IMR-90 (cell line): Measurements from ENCODE around the gene CASP9. TPM values are rescaled to one million over a fixed set of nuclear protein-coding genes. Genes with fewer than 3 reads are reported as not detected.

ENCODE experiments used
- ATAC-seq: fragments of 200-7000 bp; cut with Tn5 transposase; 2 replicates; pipeline ENCODE4 v1.9.1; 2020; ENCODE audit warnings: low read depth, mild to moderate bottlenecking, moderate library complexity
- BruUV-seq: library from RNA; stranded (reverse); fragments of 400-500 nt; replicated peaks from 2 replicates; lab custom pipeline; 2021; lab: Mats Ljungman, UMichigan
- CTCF ChIA-PET: fragments of 300-600 bp; formaldehyde crosslinking; extraction: SDS; loops from one replicate; lab custom pipeline; 2021; ENCODE audit warnings: antibody characterized with exemption; lab: Yijun Ruan, JAX
- POLR2A ChIA-PET: fragments of 300-600 bp; sonication (Branson Sonifier 250); formaldehyde crosslinking; loops from one replicate; lab custom pipeline; 2022; ENCODE audit warnings: antibody characterized with exemption; ENCODE audit not compliant: unreplicated experiment; lab: Charles Lee
- DNase-seq: peaks from one replicate; pipeline ENCODE4 v3.0.0; 2013
- H2AFZ ChIP-seq: replicated peaks from 2 replicates; pipeline ENCODE3; 2013; ENCODE audit warnings: low read length, mild to moderate bottlenecking; ENCODE audit not compliant: poor library complexity
- H2AK5ac ChIP-seq: 2 replicates; pipeline ENCODE4 v1.6.1; 2013; ENCODE audit warnings: low read depth, low read length, inconsistent platforms
- H2AK9ac ChIP-seq: replicated peaks from 2 replicates; pipeline ENCODE3; 2013; ENCODE audit warnings: mild to moderate bottlenecking, low read depth, low read length, moderate library complexity; ENCODE audit not compliant: poor library complexity
- H2BK120ac ChIP-seq: 2 replicates; pipeline ENCODE4 v1.6.1; 2013; ENCODE audit warnings: low read depth, low read length, inconsistent platforms
- H2BK15ac ChIP-seq: 3 replicates; pipeline ENCODE4 v1.6.1; 2013; ENCODE audit warnings: low read depth, low read length, inconsistent platforms
- H2BK20ac ChIP-seq: 2 replicates; pipeline ENCODE4 v1.6.1; 2013; ENCODE audit warnings: low read depth, mild to moderate bottlenecking, inconsistent platforms, low read length, moderate library complexity
- H2BK5ac ChIP-seq: 2 replicates; pipeline ENCODE4 v1.6.1; 2013; ENCODE audit warnings: mild to moderate bottlenecking, low read depth, low read length, inconsistent platforms; ENCODE audit not compliant: poor library complexity, severe bottlenecking
- H3K14ac ChIP-seq: replicated peaks from 2 replicates; pipeline ENCODE4 v1.6.1; 2013; ENCODE audit warnings: low read depth, low read length, inconsistent platforms
- H3K18ac ChIP-seq: 2 replicates; pipeline ENCODE4 v1.6.1; 2013; ENCODE audit warnings: low read depth, low read length, control low read depth
- H3K23ac ChIP-seq: 2 replicates; pipeline ENCODE4 v1.6.1; 2013; ENCODE audit warnings: low read depth, low read length, inconsistent platforms
- H3K27ac ChIP-seq: 2 replicates; pipeline ENCODE4 v1.5.1; 2013; ENCODE audit warnings: mild to moderate bottlenecking, control low read depth, low read length; ENCODE audit not compliant: insufficient read depth
- H3K27me3 ChIP-seq: 2 replicates; pipeline ENCODE4 v1.6.1; 2013; ENCODE audit warnings: low read length; ENCODE audit not compliant: control insufficient read depth, insufficient read depth
- H3K36me3 ChIP-seq: 2 replicates; pipeline ENCODE4 v1.6.1; 2013; ENCODE audit warnings: low read length, mixed read lengths; ENCODE audit not compliant: control insufficient read depth, insufficient read depth
- H3K4ac ChIP-seq: 2 replicates; pipeline ENCODE4 v1.6.1; 2013; ENCODE audit warnings: low read depth, low read length, inconsistent platforms
- H3K4me1 ChIP-seq: 2 replicates; pipeline ENCODE4 v1.6.1; 2013; ENCODE audit warnings: low read length, mixed read lengths; ENCODE audit not compliant: control insufficient read depth, insufficient read depth
- H3K4me2 ChIP-seq: 2 replicates; pipeline ENCODE4 v1.6.1; 2013; ENCODE audit warnings: low read depth, mild to moderate bottlenecking, control low read depth, low read length, moderate library complexity
- H3K4me3 ChIP-seq: 2 replicates; pipeline ENCODE4 v1.5.1; 2013; ENCODE audit warnings: low read depth, mild to moderate bottlenecking, control low read depth, low read length, moderate library complexity; ENCODE audit not compliant: insufficient read depth
- H3K56ac ChIP-seq: 2 replicates; pipeline ENCODE4 v1.6.1; 2013; ENCODE audit warnings: low read length, inconsistent platforms; ENCODE audit not compliant: insufficient read depth; ENCODE audit errors: extremely low read depth
- H3K79me1 ChIP-seq, 2 experiments: 2 replicates each; pipeline ENCODE4 v1.6.1; 2013; ENCODE audit warnings: low read length in 2 of 2, inconsistent platforms in 1 of 2, low read depth in 1 of 2
- H3K9ac ChIP-seq: 2 replicates; pipeline ENCODE4 v1.6.1; 2013; ENCODE audit warnings: low read depth, low read length, control low read depth
- H3K9me1 ChIP-seq: 2 replicates; pipeline ENCODE4 v1.6.1; 2013; ENCODE audit warnings: low read length, inconsistent platforms; ENCODE audit not compliant: insufficient read depth
- H3K9me3 ChIP-seq: 2 replicates; pipeline ENCODE4 v1.6.1; 2013; ENCODE audit warnings: low read length; ENCODE audit not compliant: control insufficient read depth, insufficient read depth
- H4K20me1 ChIP-seq: 2 replicates; pipeline ENCODE4 v1.6.1; 2013; ENCODE audit warnings: low read length, inconsistent platforms; ENCODE audit not compliant: insufficient read depth
- H4K5ac ChIP-seq: 2 replicates; pipeline ENCODE4 v1.6.1; 2013; ENCODE audit warnings: mild to moderate bottlenecking, low read depth, low read length, control low read depth
- H4K8ac ChIP-seq, 2 experiments: 2 replicates each; pipeline ENCODE4 v1.6.1; 2013; ENCODE audit warnings: low read depth in 2 of 2, low read length in 2 of 2, control low read depth in 1 of 2, inconsistent platforms in 1 of 2
- H4K91ac ChIP-seq: 2 replicates; pipeline ENCODE4 v1.6.1; 2013; ENCODE audit warnings: low read depth, low read length, inconsistent platforms; ENCODE audit not compliant: insufficient read depth
- BHLHE40 ChIP-seq: fragments of 150-350 bp; IDR thresholded peaks from 2 replicates; pipeline ENCODE4 v1.6.1; 2016; ENCODE audit warnings: mild to moderate bottlenecking, low read depth, low read length
- CEBPB ChIP-seq: IDR thresholded peaks from 2 replicates; pipeline ENCODE4 v1.6.1; 2012; ENCODE audit warnings: low read depth, low read length, improper control_type of control experiment
- MAZ ChIP-seq: IDR thresholded peaks from 2 replicates; pipeline ENCODE4 v1.6.1; 2012; ENCODE audit warnings: low read depth, mild to moderate bottlenecking, low read length, improper control_type of control experiment, moderate library complexity, borderline replicate concordance
- MXI1 ChIP-seq: IDR thresholded peaks from 2 replicates; pipeline ENCODE4 v1.6.1; 2012; ENCODE audit warnings: low read depth, mild to moderate bottlenecking, low read length, moderate library complexity, borderline replicate concordance
- NFE2L2 ChIP-seq: fragments of 150-350 bp; IDR thresholded peaks from 2 replicates; pipeline ENCODE4 v1.6.1; 2016; ENCODE audit warnings: low read depth, mild to moderate bottlenecking, low read length
- POLR2A ChIP-seq: IDR thresholded peaks from 2 replicates; pipeline ENCODE4 v1.6.1; 2012; ENCODE audit warnings: mild to moderate bottlenecking, low read depth, low read length
- RAD21 ChIP-seq: IDR thresholded peaks from 2 replicates; pipeline ENCODE4 v1.6.1; 2012; ENCODE audit warnings: low read length, improper control_type of control experiment
- SMC3 ChIP-seq: fragments of 150-350 bp; IDR thresholded peaks from 2 replicates; pipeline ENCODE4 v1.6.1; 2016; ENCODE audit warnings: low read depth, mild to moderate bottlenecking, antibody characterized with exemption, low read length, moderate library complexity
- USF2 ChIP-seq: fragments of 150-350 bp; IDR thresholded peaks from 2 replicates; pipeline ENCODE4 v1.6.1; 2017; ENCODE audit warnings: mild to moderate bottlenecking, antibody characterized with exemption, low read length, low read depth
- WGBS, 2 experiments: methylation state at CpG; one replicate each; pipeline versions ENCODE4 v1.1.5 to v1.1.7; 2013; ENCODE audit warnings: missing lambda C conversion rate in 2 of 2; ENCODE audit not compliant: insufficient read length in 1 of 2; ENCODE audit errors: extremely low coverage in 2 of 2; 5-methylcytosine and 5-hydroxymethylcytosine counted together
- dilution Hi-C: fragments of 300-500 bp; cut with HindIII; formaldehyde crosslinking; loops from one replicate; pipeline ENCODE4 v1.14.3; 2018; ENCODE audit warnings: low sequenced_read_pairs; ENCODE audit not compliant: unreplicated experiment
- in situ Hi-C: fragments of 300-500 bp; cut with MboI; formaldehyde crosslinking; loops from 3 replicates; pipeline ENCODE4 v1.14.3; 2019; ENCODE audit warnings: low sequenced_read_pairs, inconsistent platforms, mixed read lengths
- intact Hi-C: fragments of 100-400 bp; cut with micrococcal nuclease; formaldehyde crosslinking; loops from 2 replicates; pipeline ENCODE4 v1.10.0; 2022
- polyA plus RNA-seq, 3 experiments: library from polyadenylated mRNA; depleted of rRNA; stranded (reverse); fragments of >200 nt; gene quantifications; 2 replicates each; pipeline ENCODE4 v1.2.3, GENCODE V29; 2012; ENCODE audit warnings: low replicate concordance in 1 of 3
- total RNA-seq: library from RNA; depleted of rRNA; stranded (reverse); fragments of >200 nt; gene quantifications from 2 replicates; pipeline ENCODE4 v1.2.3, GENCODE V29; 2012

Gene CASP9
- total and polyA plus RNA-seq, 2 of the 4 experiments (the other 2 are of a cell fraction): 7.0 to 8.3 TPM

- no peaks in the 10 kb centered on the region for H3K36me3 ChIP-seq
- no peak overlapping the region for H4K5ac ChIP-seq
- H3K18ac ChIP-seq: no peak overlapping the region
- H2AK5ac ChIP-seq: no peak overlapping the region
- in situ Hi-C loops (no loop called here), dilution Hi-C loops (no loop called here), intact Hi-C loops (no loop called here)
- H3K56ac ChIP-seq: no peak overlapping the region
- H3K4me1 ChIP-seq: 0 out of 2 replicates have a peak, but pooled peaks cover 4% of the 10 kb centered on the region
- H3K4ac ChIP-seq: no peak overlapping the region
- no peak overlapping the region for H3K9ac ChIP-seq
- DNase-seq: peak; percentile 44
- no peak overlapping the region for H3K27ac ChIP-seq
- no peaks in the 10 kb centered on the region for H4K20me1 ChIP-seq
- H2BK120ac ChIP-seq: no peak overlapping the region
- H4K8ac ChIP-seq: no peak overlapping the region
- H4K91ac ChIP-seq: no peak overlapping the region
- H2BK15ac ChIP-seq: no peak overlapping the region
- ATAC-seq: no peak
- H3K9me1 ChIP-seq: no peaks in the 10 kb centered on the region
- no peak overlapping the region for H3K4me3 ChIP-seq
- H2AFZ ChIP-seq: no peak overlapping the region
- ChIA-PET CTCF (no interaction called here), POLR2A (interaction anchor here (0.5 kb wide), 1 partner anchor 42 kb away, joined by 4 read pairs; no protein-coding TSS in a partner anchor)
- H3K14ac ChIP-seq: no peak overlapping the region
- H3K23ac ChIP-seq: no peak overlapping the region
- H2BK5ac ChIP-seq: no peak overlapping the region
- H3K27me3 ChIP-seq: no peaks in the 10 kb centered on the region
- H2BK20ac ChIP-seq: no peak overlapping the region
- no CpG with 5 or more reads among the region's 11 CpGs for WGBS, 2 experiments
- H3K79me1 ChIP-seq: no peaks in the 10 kb centered on the region
- TF ChIP-seq USF2: no peak
- no peak for TF ChIP-seq RAD21
- TF ChIP-seq POLR2A: no peak
- no peak for TF ChIP-seq NFE2L2
- TF ChIP-seq CEBPB: no peak
- no peak for TF ChIP-seq MXI1
- TF ChIP-seq BHLHE40: no peak
- no peak for TF ChIP-seq MAZ
- no peak for TF ChIP-seq SMC3
- no peak overlapping the region for H3K4me2 ChIP-seq
- H2AK9ac ChIP-seq: no peak overlapping the region
- no TSS peak for BruUV-seq
- peaks cover 4% of the 10 kb centered on the region for H3K9me3 ChIP-seq
These were observed 70.3 kb downstream of the CASP9 start for GRCh38 chr1:15453734-15454133.
